ENCODE data around the gene INTS13.

INTS13 gene

GRCh38 chr12:26884765-26885576, 52.8 kb downstream of the INTS13 start:
- Histone ChIP-seq H3K4me3 (no peak overlapping the region), H3K9me3 (ENCODE audit: low read depth, low read length) (no peaks in the 10 kb centered on the region), H3K36me3 (ENCODE audit: insufficient read depth, low read length) (no peaks in the 10 kb centered on the region), H3K27ac (no peak overlapping the region), H3K9ac (ENCODE audit: insufficient read length) (no peak overlapping the region)
- TF ChIP-seq FOXP2 (optimal IDR thresholded peaks at IDR 0.05; ENCODE audit: control extremely low read depth, extremely low read length, insufficient read depth) (no peak), POLR2AphosphoS5 (IDR thresholded peaks at IDR 0.05; ENCODE audit: borderline replicate concordance, low read depth, low read length) (no peak), EZH2 (IDR thresholded peaks at IDR 0.05) (no peak)
- peak; percentile 50 for DNase-seq (ENCODE audit: low read depth, low spot score)

GRCh38 chr12:26880625-26881024, 57.2 kb downstream of the INTS13 start:
- no peak overlapping the region for H3K9ac ChIP-seq (ENCODE audit: insufficient read length)
- no peaks in the 10 kb centered on the region for H3K36me3 ChIP-seq (ENCODE audit: insufficient read depth, low read length)
- no peak overlapping the region for H3K4me3 ChIP-seq
- no peaks in the 10 kb centered on the region for H3K9me3 ChIP-seq (ENCODE audit: low read depth, low read length)
- TF ChIP-seq EZH2 (IDR thresholded peaks at IDR 0.05): no peak
- no peak for TF ChIP-seq POLR2AphosphoS5 (IDR thresholded peaks at IDR 0.05; ENCODE audit: borderline replicate concordance, low read depth, low read length)
- TF ChIP-seq FOXP2 (optimal IDR thresholded peaks at IDR 0.05; ENCODE audit: control extremely low read depth, extremely low read length, insufficient read depth): no peak
- no peak overlapping the region for H3K27ac ChIP-seq
- no peak for DNase-seq (ENCODE audit: low read depth, low spot score)

GRCh38 chr12:26878661-26879119, 59.1 kb downstream of the INTS13 start:
- DNase-seq (ENCODE audit: low read depth, low spot score): no peak
- TF ChIP-seq POLR2AphosphoS5 (IDR thresholded peaks at IDR 0.05; ENCODE audit: borderline replicate concordance, low read depth, low read length) (no peak), FOXP2 (optimal IDR thresholded peaks at IDR 0.05; ENCODE audit: control extremely low read depth, extremely low read length, insufficient read depth) (no peak), EZH2 (IDR thresholded peaks at IDR 0.05) (no peak)
- no peaks in the 10 kb centered on the region for H3K36me3 ChIP-seq (ENCODE audit: insufficient read depth, low read length)
- no peak overlapping the region for H3K27ac ChIP-seq
- H3K4me3 ChIP-seq: no peak overlapping the region
- no peak overlapping the region for H3K9ac ChIP-seq (ENCODE audit: insufficient read length)
- H3K9me3 ChIP-seq (ENCODE audit: low read depth, low read length): no peaks in the 10 kb centered on the region

GRCh38 chr12:26874501-26875296, 63.1 kb downstream of the INTS13 start:
- H3K9me3 ChIP-seq (ENCODE audit: low read depth, low read length): no peaks in the 10 kb centered on the region
- H3K27ac ChIP-seq: no peak overlapping the region
- DNase-seq (ENCODE audit: low read depth, low spot score): no peak
- no peak for TF ChIP-seq EZH2 (IDR thresholded peaks at IDR 0.05)
- no peak for TF ChIP-seq FOXP2 (optimal IDR thresholded peaks at IDR 0.05; ENCODE audit: control extremely low read depth, extremely low read length, insufficient read depth)
- TF ChIP-seq POLR2AphosphoS5 (IDR thresholded peaks at IDR 0.05; ENCODE audit: borderline replicate concordance, low read depth, low read length): no peak
- no peak overlapping the region for H3K4me3 ChIP-seq
- H3K9ac ChIP-seq (ENCODE audit: insufficient read length): no peak overlapping the region
- no peaks in the 10 kb centered on the region for H3K36me3 ChIP-seq (ENCODE audit: insufficient read depth, low read length)

- Histone ChIP-seq H3K27ac (no peak overlapping the region), H3K36me3 (ENCODE audit: insufficient read depth, low read length) (no peaks in the 10 kb centered on the region), H3K9ac (ENCODE audit: insufficient read length) (no peak overlapping the region), H3K9me3 (ENCODE audit: low read depth, low read length) (no peaks in the 10 kb centered on the region), H3K4me3 (no peak overlapping the region)
- TF ChIP-seq EZH2 (IDR thresholded peaks at IDR 0.05): no peak
- TF ChIP-seq POLR2AphosphoS5 (IDR thresholded peaks at IDR 0.05; ENCODE audit: borderline replicate concordance, low read depth, low read length): no peak
- no peak for TF ChIP-seq FOXP2 (optimal IDR thresholded peaks at IDR 0.05; ENCODE audit: control extremely low read depth, extremely low read length, insufficient read depth)
- no peak for DNase-seq (ENCODE audit: low read depth, low spot score)
Observed at GRCh38 chr12:26872625-26873024, 65.2 kb downstream of the INTS13 start.

GRCh38 chr12:26871985-26872384, 65.8 kb downstream of the INTS13 start:
- no peak for DNase-seq (ENCODE audit: low read depth, low spot score)

GRCh38 chr12:26870491-26871419, 67.0 kb downstream of the INTS13 start:
- H3K36me3 ChIP-seq (ENCODE audit: insufficient read depth, low read length): no peaks in the 10 kb centered on the region
- H3K9ac ChIP-seq (ENCODE audit: insufficient read length): no peak overlapping the region
- TF ChIP-seq FOXP2 (optimal IDR thresholded peaks at IDR 0.05; ENCODE audit: control extremely low read depth, extremely low read length, insufficient read depth) (no peak), EZH2 (IDR thresholded peaks at IDR 0.05) (no peak), POLR2AphosphoS5 (IDR thresholded peaks at IDR 0.05; ENCODE audit: borderline replicate concordance, low read depth, low read length) (no peak)
- no peaks in the 10 kb centered on the region for H3K9me3 ChIP-seq (ENCODE audit: low read depth, low read length)
- H3K27ac ChIP-seq: no peak overlapping the region
- H3K4me3 ChIP-seq: no peak overlapping the region
- no peak for DNase-seq (ENCODE audit: low read depth, low spot score)

More at GRCh38 chr12:26871985-26872384, 65.8 kb downstream of the INTS13 start:
- Histone ChIP-seq H3K9ac (ENCODE audit: insufficient read length) (no peak overlapping the region), H3K36me3 (ENCODE audit: insufficient read depth, low read length) (no peaks in the 10 kb centered on the region), H3K4me3 (no peak overlapping the region), H3K27ac (no peak overlapping the region), H3K9me3 (ENCODE audit: low read depth, low read length) (no peaks in the 10 kb centered on the region)
- TF ChIP-seq POLR2AphosphoS5 (IDR thresholded peaks at IDR 0.05; ENCODE audit: borderline replicate concordance, low read depth, low read length): no peak
- TF ChIP-seq FOXP2 (optimal IDR thresholded peaks at IDR 0.05; ENCODE audit: control extremely low read depth, extremely low read length, insufficient read depth): no peak
- no peak for TF ChIP-seq EZH2 (IDR thresholded peaks at IDR 0.05)
